ENCODE results near the gene SOX15.
"Not testable (repeated sequence)": the region's sequence is repeated elsewhere in the genome, so short reads cannot be mapped to it uniquely, and the experiment has no call there.

SOX15 gene

GRCh38 chr17:7625749-7626148 lies 35.9 kb upstream of the SOX15 start:
- H3K4me3 ChIP-seq (ENCODE audit: low read depth in 1 of 2, low read length in 2 of 2); H3K4me1 ChIP-seq (ENCODE audit: control insufficient read depth in 1 of 2, insufficient read depth in 2 of 2, low read length in 2 of 2); H3K27ac ChIP-seq (ENCODE audit: low read length); H3K9me3 ChIP-seq (ENCODE audit: control insufficient read depth in 1 of 2, low read length in 2 of 2); H3K27me3 ChIP-seq (ENCODE audit: low read depth, low read length); H3K36me3 ChIP-seq (ENCODE audit: control insufficient read depth in 1 of 2, insufficient read depth in 2 of 2, low read length in 2 of 2): not testable (repeated sequence)

DNA sequence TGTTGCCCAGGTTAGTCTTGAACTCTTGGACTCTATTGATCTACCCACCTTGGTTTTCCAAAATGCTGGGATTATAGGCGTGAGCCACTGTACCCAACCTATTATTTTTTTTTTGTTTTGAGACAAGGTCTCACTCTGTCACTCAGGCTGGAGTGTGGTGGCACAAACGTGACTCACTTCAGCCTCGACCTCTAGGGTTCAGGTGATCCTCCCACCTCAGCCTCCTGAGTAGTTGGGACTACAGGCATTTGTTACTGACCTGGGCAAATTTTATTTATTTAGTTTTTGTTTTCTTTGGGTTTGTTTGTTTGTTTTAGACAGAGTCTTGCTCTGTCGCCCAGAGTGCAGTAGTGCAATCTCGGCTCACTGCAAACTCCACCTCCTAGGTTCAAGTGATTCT lies 33.8 kb upstream of the SOX15 start:
- Histone ChIP-seq H3K27me3 (ENCODE audit: low read depth, low read length) (no peaks in the 10 kb centered on the region), H3K4me1 (ENCODE audit: control insufficient read depth in 1 of 2, insufficient read depth in 2 of 2, low read length in 2 of 2) (peaks cover 5 to 10% of the 10 kb centered on the region in 2 donors), H3K9me3 (ENCODE audit: control insufficient read depth in 1 of 2, low read length in 2 of 2) (no peaks in the 10 kb centered on the region), H3K36me3 (ENCODE audit: control insufficient read depth in 1 of 2, insufficient read depth in 2 of 2, low read length in 2 of 2) (no peaks in the 10 kb centered on the region), H3K4me3 (ENCODE audit: low read depth in 1 of 2, low read length in 2 of 2) (no peak overlapping the region), H3K27ac (ENCODE audit: low read length) (no peak overlapping the region)

GRCh38 chr17:7620835-7621234 lies 30.9 kb upstream of the SOX15 start:
- H3K9me3 ChIP-seq (ENCODE audit: control insufficient read depth in 1 of 2, low read length in 2 of 2), result no peaks in the 10 kb centered on the region
- no peak overlapping the region for H3K4me3 ChIP-seq (ENCODE audit: low read depth in 1 of 2, low read length in 2 of 2)
- H3K4me1 ChIP-seq (ENCODE audit: control insufficient read depth in 1 of 2, insufficient read depth in 2 of 2, low read length in 2 of 2), result no peaks in the 10 kb centered on the region
- no peaks in the 10 kb centered on the region for H3K36me3 ChIP-seq (ENCODE audit: control insufficient read depth in 1 of 2, insufficient read depth in 2 of 2, low read length in 2 of 2)
- H3K27ac ChIP-seq (ENCODE audit: low read length), result no peak overlapping the region
- no peaks in the 10 kb centered on the region for H3K27me3 ChIP-seq (ENCODE audit: low read depth, low read length)

GRCh38 chr17:7618608-7619007 lies 28.7 kb upstream of the SOX15 start:
- Histone ChIP-seq H3K27me3 (ENCODE audit: low read depth, low read length) (no peaks in the 10 kb centered on the region), H3K4me1 (ENCODE audit: control insufficient read depth in 1 of 2, insufficient read depth in 2 of 2, low read length in 2 of 2) (peaks cover under 1 to 3% of the 10 kb centered on the region in 2 donors), H3K9me3 (ENCODE audit: control insufficient read depth in 1 of 2, low read length in 2 of 2) (no peaks in the 10 kb centered on the region), H3K36me3 (ENCODE audit: control insufficient read depth in 1 of 2, insufficient read depth in 2 of 2, low read length in 2 of 2) (no peaks in the 10 kb centered on the region), H3K4me3 (ENCODE audit: low read depth in 1 of 2, low read length in 2 of 2) (no peak overlapping the region), H3K27ac (ENCODE audit: low read length) (no peak overlapping the region)

DNA sequence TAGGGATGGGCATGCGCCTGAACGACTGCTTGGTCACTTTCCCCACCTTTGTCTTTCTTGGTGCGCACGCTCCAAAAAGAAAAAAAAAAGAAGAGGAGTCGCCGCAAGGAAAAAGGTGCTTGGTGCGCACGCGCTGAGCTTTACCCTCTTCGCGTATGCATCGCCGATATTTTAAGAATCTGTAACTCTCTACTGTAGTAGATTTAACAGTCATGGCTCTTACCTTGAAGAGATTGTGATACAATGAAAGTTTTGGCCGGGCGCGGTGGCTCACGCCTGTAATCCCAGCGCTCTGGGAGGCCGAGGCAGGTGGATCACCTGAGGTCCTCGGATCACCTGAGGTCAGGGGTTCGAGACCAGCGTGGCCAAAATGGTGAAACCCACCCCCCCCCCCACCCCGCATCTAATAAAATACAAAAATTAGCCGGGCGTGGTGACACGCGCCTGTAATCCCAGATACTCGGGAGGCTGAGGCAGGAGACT lies 25.4 kb upstream of the SOX15 start:
- Histone ChIP-seq H3K4me3 (ENCODE audit: low read depth in 1 of 2, low read length in 2 of 2) (peak overlapping the region; percentile 50 to 61), H3K27me3 (ENCODE audit: low read depth, low read length) (no peaks in the 10 kb centered on the region), H3K4me1 (ENCODE audit: control insufficient read depth in 1 of 2, insufficient read depth in 2 of 2, low read length in 2 of 2) (peaks cover 13 to 29% of the 10 kb centered on the region in 2 donors), H3K27ac (ENCODE audit: low read length) (no peak overlapping the region), H3K9me3 (ENCODE audit: control insufficient read depth in 1 of 2, low read length in 2 of 2) (no peaks in the 10 kb centered on the region), H3K36me3 (ENCODE audit: control insufficient read depth in 1 of 2, insufficient read depth in 2 of 2, low read length in 2 of 2) (peaks cover 0 to 3% of the 10 kb centered on the region in 2 donors)

DNA sequence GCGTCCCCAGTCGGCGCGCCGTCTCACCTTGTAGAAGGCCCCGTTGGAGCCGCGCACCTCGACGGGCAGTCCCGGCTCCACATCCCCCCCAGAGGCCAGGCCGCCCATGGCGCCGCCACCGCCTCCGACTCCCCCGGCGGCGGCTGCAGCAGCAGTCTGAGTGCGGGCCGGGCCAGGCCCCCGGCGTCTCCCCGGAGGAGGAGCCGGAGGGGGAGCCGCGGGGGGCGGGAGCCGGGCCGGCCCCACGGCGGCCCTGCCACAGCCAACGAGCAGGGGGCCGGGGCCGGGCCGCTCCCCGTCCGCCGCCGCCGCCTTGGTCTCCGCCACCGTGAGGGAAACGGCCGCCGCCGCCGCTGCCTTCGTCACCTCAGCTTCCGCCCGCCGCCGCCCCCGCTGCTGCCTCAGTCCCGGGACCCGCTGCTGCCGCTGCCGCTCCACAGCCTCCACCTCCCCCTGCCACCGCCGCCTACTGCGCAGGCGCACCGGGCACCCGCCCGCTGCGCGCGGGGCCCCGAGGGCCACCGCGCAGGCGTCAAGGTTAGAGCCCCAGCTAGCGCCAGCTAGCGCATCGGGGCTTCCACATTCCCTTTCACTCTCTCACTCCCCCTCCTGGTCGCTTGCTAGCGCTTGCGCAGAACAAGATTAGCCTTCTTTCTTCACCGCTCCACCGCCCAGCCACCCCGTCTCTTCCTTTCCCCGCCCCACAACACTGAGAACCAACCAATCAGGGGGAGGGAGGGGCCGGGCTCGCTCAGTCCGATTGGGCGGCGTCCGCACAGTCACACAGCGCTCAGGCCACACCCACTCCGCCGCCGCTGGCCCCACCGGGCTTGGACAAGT lies 24.8 kb upstream of the SOX15 start, which contains the start of gene FXR2:
TSS of gene FXR2 (minus strand) at position 473 of the 840 bp plus-strand sequence. CDS start at position 108, 365 bp downstream.
- H3K4me1 ChIP-seq (ENCODE audit: control insufficient read depth in 1 of 2, insufficient read depth in 2 of 2, low read length in 2 of 2), result peaks cover 13 to 29% of the 10 kb centered on the region in 2 donors
- H3K9me3 ChIP-seq (ENCODE audit: control insufficient read depth in 1 of 2, low read length in 2 of 2), result no peaks in the 10 kb centered on the region
- peaks cover 0 to 3% of the 10 kb centered on the region in 2 donors for H3K36me3 ChIP-seq (ENCODE audit: control insufficient read depth in 1 of 2, insufficient read depth in 2 of 2, low read length in 2 of 2)
- H3K27ac ChIP-seq (ENCODE audit: low read length), result peak within 1 kb of the TSS; percentile 68
- peak within 1 kb of the TSS; percentile 86 for H3K4me3 ChIP-seq (ENCODE audit: low read depth in 1 of 2, low read length in 2 of 2)
- no peaks in the 10 kb centered on the region for H3K27me3 ChIP-seq (ENCODE audit: low read depth, low read length)

DNA sequence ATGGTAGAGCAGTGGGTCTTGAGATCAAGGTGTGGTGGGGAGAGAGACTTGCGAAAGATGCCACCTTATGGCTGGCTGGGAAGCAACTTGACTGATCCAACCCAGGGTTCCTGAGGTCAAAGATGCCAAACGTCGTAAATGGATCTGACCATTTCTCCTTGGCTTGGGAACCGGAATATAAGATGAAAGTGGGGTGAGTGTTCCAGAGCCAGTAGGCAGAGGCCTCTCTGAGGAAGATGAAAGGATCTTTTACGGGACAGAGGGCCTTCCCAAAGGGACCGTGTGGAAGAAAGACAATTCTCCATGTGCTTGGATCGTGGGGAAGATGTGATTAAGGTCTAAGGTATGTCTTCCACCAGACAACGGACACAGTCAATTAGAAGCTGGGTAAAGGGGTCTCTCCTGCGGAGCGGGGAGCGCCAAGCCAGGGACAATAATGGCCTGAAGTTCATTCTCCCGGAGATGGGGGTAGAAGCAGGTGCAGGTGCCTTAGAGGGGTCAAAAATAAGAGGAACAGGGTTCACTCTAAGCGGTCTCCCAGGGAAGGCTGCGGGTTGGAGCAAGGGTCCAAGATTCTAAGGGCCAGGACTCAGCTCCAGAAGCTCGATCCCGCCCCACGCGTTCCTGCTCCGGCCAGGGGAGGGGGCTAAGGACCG lies 24.0 kb upstream of the SOX15 start:
- Histone ChIP-seq H3K27me3 (ENCODE audit: low read depth, low read length) (no peaks in the 10 kb centered on the region), H3K9me3 (ENCODE audit: control insufficient read depth in 1 of 2, low read length in 2 of 2) (no peaks in the 10 kb centered on the region), H3K36me3 (ENCODE audit: control insufficient read depth in 1 of 2, insufficient read depth in 2 of 2, low read length in 2 of 2) (peaks cover 0 to 3% of the 10 kb centered on the region in 2 donors), H3K27ac (ENCODE audit: low read length) (peak overlapping the region; percentile 68), H3K4me1 (ENCODE audit: control insufficient read depth in 1 of 2, insufficient read depth in 2 of 2, low read length in 2 of 2) (peaks cover 13 to 29% of the 10 kb centered on the region in 2 donors), H3K4me3 (ENCODE audit: low read depth in 1 of 2, low read length in 2 of 2) (peak overlapping the region; percentile 86)

DNA sequence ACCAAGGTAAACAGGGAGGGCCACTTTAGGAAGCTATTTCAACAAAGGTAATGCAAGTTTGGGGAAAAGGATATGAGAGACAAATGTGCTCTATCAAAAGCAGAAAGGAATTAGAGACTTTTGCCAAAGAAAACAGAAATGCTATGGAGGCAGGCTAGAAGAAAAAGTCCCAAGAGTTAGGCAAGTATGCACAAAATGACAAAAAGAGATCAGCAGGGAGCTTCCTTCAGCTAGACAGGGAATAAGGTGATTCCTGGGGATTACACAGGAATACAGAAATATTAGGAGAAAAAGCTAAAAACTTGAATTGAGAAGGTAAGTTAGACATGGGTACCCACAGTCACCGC lies 22.4 kb upstream of the SOX15 start:
- no peaks in the 10 kb centered on the region for H3K27me3 ChIP-seq (ENCODE audit: low read depth, low read length)
- H3K36me3 ChIP-seq (ENCODE audit: control insufficient read depth in 1 of 2, insufficient read depth in 2 of 2, low read length in 2 of 2), result peaks cover 0 to 3% of the 10 kb centered on the region in 2 donors
- H3K27ac ChIP-seq (ENCODE audit: low read length), result no peak overlapping the region
- H3K4me1 ChIP-seq (ENCODE audit: control insufficient read depth in 1 of 2, insufficient read depth in 2 of 2, low read length in 2 of 2), result peaks cover 13 to 29% of the 10 kb centered on the region in 2 donors
- no peaks in the 10 kb centered on the region for H3K9me3 ChIP-seq (ENCODE audit: control insufficient read depth in 1 of 2, low read length in 2 of 2)
- peak overlapping the region in 1 of 2 donors; percentile 12 for H3K4me3 ChIP-seq (ENCODE audit: low read depth in 1 of 2, low read length in 2 of 2)

- no peaks in the 10 kb centered on the region for H3K9me3 ChIP-seq (ENCODE audit: control insufficient read depth in 1 of 2, low read length in 2 of 2)
- H3K27ac ChIP-seq (ENCODE audit: low read length), result peak overlapping the region; percentile 26
- peaks cover 13 to 29% of the 10 kb centered on the region in 2 donors for H3K4me1 ChIP-seq (ENCODE audit: control insufficient read depth in 1 of 2, insufficient read depth in 2 of 2, low read length in 2 of 2)
- peak overlapping the region in 1 of 2 donors; percentile 12 for H3K4me3 ChIP-seq (ENCODE audit: low read depth in 1 of 2, low read length in 2 of 2)
- H3K27me3 ChIP-seq (ENCODE audit: low read depth, low read length), result no peaks in the 10 kb centered on the region
- peaks cover 0 to 3% of the 10 kb centered on the region in 2 donors for H3K36me3 ChIP-seq (ENCODE audit: control insufficient read depth in 1 of 2, insufficient read depth in 2 of 2, low read length in 2 of 2)
Measured at GRCh38 chr17:7611635-7612293, 21.9 kb upstream of the SOX15 start.

DNA sequence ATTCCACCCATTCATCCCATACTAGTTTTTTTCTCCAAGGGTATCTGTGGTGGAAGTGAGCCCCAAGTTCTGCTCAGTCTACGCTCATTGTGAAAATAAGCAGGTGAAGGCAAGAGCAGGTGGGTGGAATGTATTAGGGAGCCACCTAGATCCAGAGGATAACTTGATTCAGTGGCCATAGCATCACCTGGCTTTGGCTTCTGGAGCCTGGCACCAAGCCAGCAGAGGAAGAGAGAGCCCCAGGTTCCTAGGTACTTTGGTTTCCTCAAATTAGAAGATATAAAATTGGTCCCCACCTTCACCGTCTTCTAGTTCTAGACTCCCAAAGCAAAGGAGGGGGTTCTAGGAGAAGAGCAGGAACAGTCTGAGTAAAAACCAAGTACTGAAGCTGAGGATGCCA lies 20.7 kb upstream of the SOX15 start:
- Histone ChIP-seq H3K27me3 (ENCODE audit: low read depth, low read length) (no peaks in the 10 kb centered on the region), H3K27ac (ENCODE audit: low read length) (no peak overlapping the region), H3K4me1 (ENCODE audit: control insufficient read depth in 1 of 2, insufficient read depth in 2 of 2, low read length in 2 of 2) (peaks cover 13 to 29% of the 10 kb centered on the region in 2 donors), H3K36me3 (ENCODE audit: control insufficient read depth in 1 of 2, insufficient read depth in 2 of 2, low read length in 2 of 2) (peaks cover 3 to 4% of the 10 kb centered on the region in 2 donors), H3K4me3 (ENCODE audit: low read depth in 1 of 2, low read length in 2 of 2) (no peak overlapping the region), H3K9me3 (ENCODE audit: control insufficient read depth in 1 of 2, low read length in 2 of 2) (no peaks in the 10 kb centered on the region)

DNA sequence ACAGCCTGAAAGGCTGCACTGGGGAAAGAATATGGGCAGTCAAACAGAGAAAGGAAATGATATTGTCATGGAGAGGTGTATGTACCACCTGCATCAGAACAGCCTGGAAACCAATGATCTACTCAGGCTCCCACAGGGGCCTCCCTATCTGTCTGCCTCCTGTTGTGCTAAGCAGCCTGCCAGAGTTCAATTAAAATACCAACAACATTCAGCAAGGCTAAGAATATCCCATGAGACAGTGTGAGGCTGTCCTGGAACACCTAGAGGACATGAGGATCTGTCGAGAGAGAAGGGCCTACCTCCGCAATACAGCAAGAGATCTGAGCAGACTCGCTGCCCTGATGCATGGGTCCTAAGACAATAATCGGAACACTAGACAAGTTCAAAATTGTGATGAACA lies 16.4 kb upstream of the SOX15 start:
- no peak overlapping the region for H3K27ac ChIP-seq (ENCODE audit: low read length)
- no peaks in the 10 kb centered on the region for H3K27me3 ChIP-seq (ENCODE audit: low read depth, low read length)
- no peaks in the 10 kb centered on the region for H3K9me3 ChIP-seq (ENCODE audit: control insufficient read depth in 1 of 2, low read length in 2 of 2)
- peaks cover 25 to 39% of the 10 kb centered on the region in 2 donors for H3K36me3 ChIP-seq (ENCODE audit: control insufficient read depth in 1 of 2, insufficient read depth in 2 of 2, low read length in 2 of 2)
- H3K4me1 ChIP-seq (ENCODE audit: control insufficient read depth in 1 of 2, insufficient read depth in 2 of 2, low read length in 2 of 2), result peaks cover 0 to 2% of the 10 kb centered on the region in 2 donors
- H3K4me3 ChIP-seq (ENCODE audit: low read depth in 1 of 2, low read length in 2 of 2), result no peak overlapping the region

Data from muscle layer of duodenum (tissue), 2 donors.